GM18951 (cell line): ENCODE results near the gene SLIT3.

Experiments
- POLR2A ChIP-seq: IDR thresholded peaks from 4 replicates; pipeline ENCODE4 v1.6.1; 2011; ENCODE audit warnings: mild to moderate bottlenecking; ENCODE audit not compliant: insufficient read length, insufficient read depth; ENCODE audit errors: extremely low read depth
- in situ Hi-C: fragments of 300-500 bp; cut with MboI; formaldehyde crosslinking; loops from one replicate; pipeline ENCODE4 v1.12.0; 2022; ENCODE audit warnings: low sequenced_read_pairs, mixed read lengths, inconsistent platforms; ENCODE audit not compliant: unreplicated experiment

Gene SLIT3

GRCh38 chr5:168848569-168848968, 452.4 kb downstream of the SLIT3 start:
- no peak for TF ChIP-seq POLR2A
- in situ Hi-C loops: no loop called here

- TF ChIP-seq POLR2A: no peak
- in situ Hi-C loops: no loop called here
Observed at GRCh38 chr5:168847511-168848073, 453.3 kb downstream of the SLIT3 start.

GRCh38 chr5:168844922-168845296, 456.0 kb downstream of the SLIT3 start:
- no peak for TF ChIP-seq POLR2A
- in situ Hi-C loops: no loop called here

- TF ChIP-seq POLR2A: no peak
- in situ Hi-C loops: no loop called here
Observed at GRCh38 chr5:168844016-168844921, 456.7 kb downstream of the SLIT3 start.

GRCh38 chr5:168843277-168844015, 457.5 kb downstream of the SLIT3 start:
- in situ Hi-C loops: no loop called here

GRCh38 chr5:168842571-168843205, 458.3 kb downstream of the SLIT3 start:
- TF ChIP-seq POLR2A: no peak
- in situ Hi-C loops: no loop called here

More at GRCh38 chr5:168843277-168844015, 457.5 kb downstream of the SLIT3 start:
- TF ChIP-seq POLR2A: no peak

GRCh38 chr5:168837852-168838251, 463.1 kb downstream of the SLIT3 start:
- in situ Hi-C loops: no loop called here
- no peak for TF ChIP-seq POLR2A

GRCh38 chr5:168836603-168837231, 464.2 kb downstream of the SLIT3 start:
- in situ Hi-C loops: no loop called here
- TF ChIP-seq POLR2A: no peak

- no peak for TF ChIP-seq POLR2A
- in situ Hi-C loops: no loop called here
Observed at GRCh38 chr5:168833936-168834335, 467.0 kb downstream of the SLIT3 start.

GRCh38 chr5:168833383-168833782, 467.6 kb downstream of the SLIT3 start:
- in situ Hi-C loops: no loop called here
- no peak for TF ChIP-seq POLR2A

GRCh38 chr5:168832308-168832707, 468.6 kb downstream of the SLIT3 start:
- in situ Hi-C loops: no loop called here
- TF ChIP-seq POLR2A: no peak

- in situ Hi-C loops: no loop called here
- no peak for TF ChIP-seq POLR2A
Observed at GRCh38 chr5:168831383-168831782, 469.6 kb downstream of the SLIT3 start.

GRCh38 chr5:168830833-168831232, 470.1 kb downstream of the SLIT3 start:
- no peak for TF ChIP-seq POLR2A
- in situ Hi-C loops: no loop called here
